Sciatic nerve (tissue), 2 donors: ENCODE data around the gene DCLK3. TPM values are rescaled to one million over a fixed set of nuclear protein-coding genes. Genes with fewer than 3 reads are reported as not detected.

Experiments
- ATAC-seq: fragments of 200-7000 bp; cut with Tn5 transposase; one replicate; pipeline ENCODE4 v1.9.1; 2020; ENCODE audit warnings: mild to moderate bottlenecking, moderate library complexity
- DNase-seq: peaks from one replicate; pipeline ENCODE4 v3.0.0-alpha.2; 2020; ENCODE audit warnings: low spot score
- intact Hi-C: fragments of 100-400 bp; cut with DNase I; formaldehyde crosslinking; loops from one replicate; pipeline ENCODE4 v1.14.2; 2022
- total RNA-seq: library from RNA; stranded (reverse); fragmentation: NEBNext Ultra II Directional; extraction: Animal tissue kit (Norgen Biotek cat#: 25700); gene quantifications from one replicate; pipeline ENCODE4 v1.2.1, GENCODE V29; 2021
- donor health status: DM: no; HTN: no; CAD: no.
- donor health status: DM: no; HTN: no; CAD: no.

The DCLK3 gene
- total RNA-seq, 1 donor from 2014 or later = 57.7 TPM

GRCh38 chr3:36771931-36772330 is 7.6 kb upstream of the DCLK3 start:
- DNase-seq (no peak), ATAC-seq (no peak)
- intact Hi-C loops = no loop called here

- DNase-seq (no peak), ATAC-seq (no peak)
- intact Hi-C loops = no loop called here
These were observed 5.6 kb upstream of the DCLK3 start for GRCh38 chr3:36769926-36770325.

- intact Hi-C loops = no loop called here
These were observed 751 bp upstream of the DCLK3 start for GRCh38 chr3:36765104-36765503.

GRCh38 chr3:36764704-36765038 is 318 bp upstream of the DCLK3 start:
- ATAC-seq (peak; percentile 42), DNase-seq (no peak)
- intact Hi-C loops = no loop called here

More at GRCh38 chr3:36765104-36765503, 751 bp upstream of the DCLK3 start:
- ATAC-seq (no peak), DNase-seq (no peak)

- intact Hi-C loops = no loop called here
- no peak for ATAC-seq
These were observed 1.2 kb downstream of the DCLK3 start for GRCh38 chr3:36762918-36763849.

GRCh38 chr3:36761779-36762178 is 2.6 kb downstream of the DCLK3 start:
- ATAC-seq (no peak), DNase-seq (no peak)
- intact Hi-C loops = no loop called here

More at GRCh38 chr3:36762918-36763849, 1.2 kb downstream of the DCLK3 start:
- no peak for DNase-seq

- intact Hi-C loops = no loop called here
- ATAC-seq = no peak
- no peak for DNase-seq
These were observed 8.1 kb downstream of the DCLK3 start for GRCh38 chr3:36756269-36756668.

GRCh38 chr3:36751326-36751725 is 13.0 kb downstream of the DCLK3 start:
- DNase-seq (no peak), ATAC-seq (no peak)
- intact Hi-C loops = no loop called here

- DNase-seq (no peak), ATAC-seq (no peak)
- intact Hi-C loops = no loop called here
These were observed 13.6 kb downstream of the DCLK3 start for GRCh38 chr3:36750737-36751136.

- ATAC-seq (no peak), DNase-seq (no peak)
- intact Hi-C loops = no loop called here
These were observed 19.6 kb downstream of the DCLK3 start for GRCh38 chr3:36744763-36745162.

- DNase-seq (no peak), ATAC-seq (no peak)
- intact Hi-C loops = no loop called here
These were observed 20.5 kb downstream of the DCLK3 start for GRCh38 chr3:36743826-36744225.

- intact Hi-C loops = no loop called here
- DNase-seq (no peak), ATAC-seq (no peak)
These were observed 23.1 kb downstream of the DCLK3 start for GRCh38 chr3:36741285-36741684.

- ATAC-seq (no peak), DNase-seq (no peak)
- intact Hi-C loops = no loop called here
These were observed 23.6 kb downstream of the DCLK3 start for GRCh38 chr3:36740787-36741186.

GRCh38 chr3:36738702-36739101 is 25.7 kb downstream of the DCLK3 start:
- intact Hi-C loops = no loop called here
- ATAC-seq (no peak), DNase-seq (no peak)

GRCh38 chr3:36736301-36736700 is 28.1 kb downstream of the DCLK3 start:
- ATAC-seq = no peak
- no peak for DNase-seq
- intact Hi-C loops = loop anchor here (2.0 kb wide), 1 partner anchor 216 kb away; no protein-coding TSS in a partner anchor

- DNase-seq (no peak), ATAC-seq (peak; percentile 39)
- intact Hi-C loops = no loop called here
These were observed 29.6 kb downstream of the DCLK3 start for GRCh38 chr3:36734742-36735141.

GRCh38 chr3:36733723-36734122 is 30.6 kb downstream of the DCLK3 start:
- no peak for DNase-seq
- intact Hi-C loops = no loop called here
- ATAC-seq = no peak

- no peak for ATAC-seq
- DNase-seq = no peak
- intact Hi-C loops = no loop called here
These were observed 31.1 kb downstream of the DCLK3 start for GRCh38 chr3:36733162-36733696.

GRCh38 chr3:36730966-36731365 is 33.4 kb downstream of the DCLK3 start:
- DNase-seq = no peak
- intact Hi-C loops = no loop called here
- no peak for ATAC-seq

GRCh38 chr3:36729204-36730056 is 34.9 kb downstream of the DCLK3 start:
- DNase-seq = no peak
- intact Hi-C loops = loop anchor here (10.0 kb wide), 1 partner anchor 135 kb away; no protein-coding TSS in a partner anchor
- ATAC-seq = peak; percentile 80
